ENCODE results near the gene CALCOCO1. TPM values are rescaled to one million over a fixed set of nuclear protein-coding genes. Genes with fewer than 3 reads are reported as not detected.
"Not testable (repeated sequence)": the region's sequence is repeated elsewhere in the genome, so short reads cannot be mapped to it uniquely, and the experiment has no call there.

Gene CALCOCO1
- total RNA-seq, 1 experiment from 2014 or later = 27.0 TPM

- H3K27me3 Mint-ChIP-seq (ENCODE audit: low read depth) = no peaks in the 10 kb centered on the region
- no peak for TF ChIP-seq E2F4 (CRISPR knock-in tag; IDR thresholded peaks at IDR 0.05; ENCODE audit: borderline replicate concordance, low read depth)
- TF ChIP-seq NFYB (CRISPR knock-in tag; conservative IDR thresholded peaks at IDR 0.05; ENCODE audit: low read depth) = 0 out of 2 replicates have a peak, but pooled peaks have one; percentile 24
- H3K4me3 Mint-ChIP-seq = no peak overlapping the region
- no peaks in the 10 kb centered on the region for H3K9me3 Mint-ChIP-seq
- peak overlapping the region; percentile 6; the same call in 1 of the 2 replicates for H3K27ac Mint-ChIP-seq
- DNase-seq (ENCODE audit: low spot score) (no peak), ATAC-seq (peak; percentile 98)
- ChIA-PET CTCF (interaction anchor here (1.0 to 4.6 kb wide), 7 partner anchors 12 to 176 kb away, joined by 3 to 33 read pairs (median 7); no protein-coding TSS in a partner anchor), POLR2A (interaction anchor here (0.6 to 1.0 kb wide), 2 partner anchors 44 to 84 kb away, joined by 3 to 4 read pairs; partner anchors contain the start of gene ATP5MC2)
- H3K4me1 Mint-ChIP-seq = peaks cover 9% of the 10 kb centered on the region
- H3K36me3 Mint-ChIP-seq = no peaks in the 10 kb centered on the region
Measured at GRCh38 chr12:53719649-53720048, 7.6 kb downstream of the CALCOCO1 start.

GRCh38 chr12:53718567-53718966 lies 8.7 kb downstream of the CALCOCO1 start:
- DNase-seq (ENCODE audit: low spot score); H3K9me3 Mint-ChIP-seq; ATAC-seq; H3K27ac Mint-ChIP-seq; H3K36me3 Mint-ChIP-seq; H3K27me3 Mint-ChIP-seq (ENCODE audit: low read depth); H3K4me1 Mint-ChIP-seq; H3K4me3 Mint-ChIP-seq: not testable (repeated sequence)
- CTCF ChIA-PET = interaction anchor here (0.6 to 4.6 kb wide), 4 partner anchors 17 to 568 kb away, joined by 3 to 33 read pairs (median 6); no protein-coding TSS in a partner anchor
- POLR2A ChIA-PET = interaction anchor here (1.0 kb wide), 1 partner anchor 43 kb away, joined by 3 read pairs; the partner anchor contains the start of gene ATP5MC2

- no peaks in the 10 kb centered on the region for H3K36me3 Mint-ChIP-seq
- TF ChIP-seq ZNF263 (CRISPR knock-in tag; IDR thresholded peaks at IDR 0.05; ENCODE audit: low read depth) (no peak), KAT7 (CRISPR knock-in tag; IDR thresholded peaks at IDR 0.05; ENCODE audit: borderline replicate concordance) (no peak), RORB (CRISPR knock-in tag; IDR thresholded peaks at IDR 0.05) (no peak), AR (CRISPR knock-in tag; IDR thresholded peaks at IDR 0.05) (no peak), ZNF138 (CRISPR knock-in tag; conservative IDR thresholded peaks at IDR 0.05) (no peak), ZBTB21 (CRISPR knock-in tag; IDR thresholded peaks at IDR 0.05; ENCODE audit: borderline replicate concordance) (no peak), FOXJ3 (CRISPR knock-in tag; IDR thresholded peaks at IDR 0.05; ENCODE audit: borderline replicate concordance) (no peak), ESRRA (CRISPR knock-in tag; IDR thresholded peaks at IDR 0.05; ENCODE audit: borderline replicate concordance) (no peak), MXD4 (CRISPR knock-in tag; IDR thresholded peaks at IDR 0.05; ENCODE audit: borderline replicate concordance) (no peak), PREB (CRISPR knock-in tag; IDR thresholded peaks at IDR 0.05; ENCODE audit: borderline replicate concordance) (no peak)
- ATAC-seq = no peak
- ChIA-PET POLR2A (no interaction called here), CTCF (interaction anchor here (0.7 to 4.6 kb wide), 3 partner anchors 10 to 29 kb away, joined by 3 to 33 read pairs (median 3); partner anchors contain the start of gene CALCOCO1)
- no peaks in the 10 kb centered on the region for H3K9me3 Mint-ChIP-seq
- H3K27ac Mint-ChIP-seq = no peak overlapping the region
- peaks cover 10% of the 10 kb centered on the region for H3K4me1 Mint-ChIP-seq
- no peak overlapping the region for H3K4me3 Mint-ChIP-seq
- no peak for DNase-seq (ENCODE audit: low spot score)
- H3K27me3 Mint-ChIP-seq (ENCODE audit: low read depth) = no peaks in the 10 kb centered on the region
Measured at GRCh38 chr12:53717319-53717718, 9.9 kb downstream of the CALCOCO1 start.

DNA sequence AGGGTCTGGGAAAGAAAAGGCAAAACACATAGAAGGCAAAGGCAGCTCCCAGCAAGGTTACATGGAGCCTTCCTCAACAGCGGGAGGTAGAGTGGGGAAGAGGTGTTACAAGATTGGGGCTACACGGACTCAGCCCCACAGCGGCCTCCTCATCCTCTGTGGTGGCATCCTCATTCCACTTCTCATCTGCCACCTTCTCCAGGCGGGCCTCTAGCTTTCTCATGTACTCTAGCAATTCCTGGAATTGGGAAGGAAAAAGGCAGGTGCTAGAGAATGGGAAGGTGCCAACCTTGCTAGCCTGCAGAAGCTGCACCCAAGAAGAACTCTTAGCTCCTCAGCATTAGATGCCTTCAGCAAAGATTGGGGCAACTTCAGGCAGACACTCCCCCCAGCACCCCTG lies 13.2 kb downstream of the CALCOCO1 start:
- Mint-ChIP-seq H3K36me3 (no peaks in the 10 kb centered on the region), H3K4me3 (no peak overlapping the region), H3K27me3 (ENCODE audit: low read depth) (peaks cover 6% of the 10 kb centered on the region; the same call in 1 of the 2 replicates), H3K9me3 (no peaks in the 10 kb centered on the region), H3K4me1 (peaks cover 7% of the 10 kb centered on the region; the same call in 1 of the 2 replicates), H3K27ac (no peak overlapping the region)
- TF ChIP-seq SMAD4 (CRISPR knock-in tag; IDR thresholded peaks at IDR 0.05) (no peak), JUN (CRISPR knock-in tag; IDR thresholded peaks at IDR 0.05) (no peak), MYBL2 (CRISPR knock-in tag; IDR thresholded peaks at IDR 0.05) (no peak)
- POLR2A ChIA-PET = no interaction called here
- no peak for ATAC-seq
- no peak for DNase-seq (ENCODE audit: low spot score)
- CTCF ChIA-PET = interaction anchor here (1.3 to 2.1 kb wide), 3 partner anchors 12 to 33 kb away, joined by 5 to 11 read pairs (median 8); no protein-coding TSS in a partner anchor

Data from WTC11 (cell line).